ENCODE measurements around the gene TP53BP2. TPM values are rescaled to one million over a fixed set of nuclear protein-coding genes. Genes with fewer than 3 reads are reported as not detected.
A peak's percentile ranks its signal among the peaks of the same experiment; 100 is the strongest.
"Not testable (repeated sequence)": the region's sequence is repeated elsewhere in the genome, so short reads cannot be mapped to it uniquely, and the experiment has no call there.

Gene TP53BP2
- 35.3 TPM for total RNA-seq

GRCh38 chr1:223845810-223846682 lies at the start of gene TP53BP2:
TP53BP2 (minus strand) TSS chr1:223845947; CDS start chr1:223845680, 267 bp downstream.
- peak; percentile 80 to 92 (median 89) for DNase-seq (ENCODE audit: low read depth in 2 of 3, low spot score in 2 of 3)

- DNase-seq (ENCODE audit: low read depth in 2 of 3, low spot score in 2 of 3) = not testable (repeated sequence)
Observed at GRCh38 chr1:223890494-223890893, 44.7 kb upstream of the TP53BP2 start.

GRCh38 chr1:223889319-223889718 lies 43.6 kb upstream of the TP53BP2 start:
- not testable (repeated sequence) for DNase-seq (ENCODE audit: low read depth in 2 of 3, low spot score in 2 of 3)

DNA sequence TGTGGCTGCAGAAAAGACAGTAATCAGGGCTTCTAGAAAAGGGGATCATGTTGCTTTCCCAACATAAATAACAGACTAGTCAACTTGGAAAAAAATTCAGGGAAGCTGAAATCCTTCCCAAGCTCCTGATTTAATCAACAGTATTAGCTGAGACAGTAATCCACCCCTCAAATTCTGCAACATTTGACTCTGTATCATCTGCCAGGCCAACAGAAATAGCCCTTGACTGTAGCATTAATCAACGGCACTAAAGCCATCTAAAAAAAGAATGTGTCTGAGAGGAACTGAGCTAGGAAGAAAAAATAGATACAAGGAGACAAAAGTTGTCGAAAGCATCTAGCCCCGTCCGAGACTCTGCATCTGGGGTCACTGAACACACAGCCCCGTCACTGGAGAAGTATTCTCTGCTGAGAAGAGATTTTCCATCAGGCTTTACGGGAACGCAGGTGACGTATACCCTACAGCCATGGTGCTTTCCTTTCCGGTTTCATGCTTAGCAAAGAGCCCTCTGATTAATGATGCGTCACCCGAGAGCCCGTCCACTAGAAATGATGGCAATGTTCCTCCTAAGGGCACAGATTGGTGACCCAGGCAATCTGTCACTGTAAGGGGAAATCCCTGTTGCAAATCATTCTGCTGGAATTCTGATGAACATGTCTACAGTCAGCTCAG lies 42.1 kb upstream of the TP53BP2 start:
- DNase-seq (ENCODE audit: low read depth in 2 of 3, low spot score in 2 of 3) = no peak

DNA sequence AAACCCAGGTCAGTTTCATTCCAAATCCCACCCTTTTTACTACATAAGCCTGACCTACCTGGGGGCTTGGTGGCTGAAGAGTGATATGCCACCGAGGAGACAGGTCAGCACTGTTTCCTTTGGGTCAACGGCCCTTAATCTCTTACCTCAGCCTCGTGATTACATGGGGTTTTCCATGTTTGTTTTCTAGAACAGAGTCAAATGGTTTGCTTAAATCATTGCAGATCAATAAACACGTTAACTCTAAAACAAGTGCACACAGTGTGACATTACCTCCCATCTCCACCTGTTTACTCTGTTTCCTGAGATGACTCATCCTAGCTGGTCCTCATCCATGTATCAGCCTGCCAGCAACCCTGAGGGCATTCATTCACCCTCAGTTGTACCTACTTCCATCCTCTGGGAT lies 40.8 kb upstream of the TP53BP2 start:
- DNase-seq (ENCODE audit: low read depth in 2 of 3, low spot score in 2 of 3) = no peak

- DNase-seq (ENCODE audit: low read depth in 2 of 3, low spot score in 2 of 3) = no peak
Observed at GRCh38 chr1:223885614-223886013, 39.9 kb upstream of the TP53BP2 start.

- no peak for DNase-seq (ENCODE audit: low read depth in 2 of 3, low spot score in 2 of 3)
Observed at GRCh38 chr1:223878598-223879325, 33.0 kb upstream of the TP53BP2 start.

DNA sequence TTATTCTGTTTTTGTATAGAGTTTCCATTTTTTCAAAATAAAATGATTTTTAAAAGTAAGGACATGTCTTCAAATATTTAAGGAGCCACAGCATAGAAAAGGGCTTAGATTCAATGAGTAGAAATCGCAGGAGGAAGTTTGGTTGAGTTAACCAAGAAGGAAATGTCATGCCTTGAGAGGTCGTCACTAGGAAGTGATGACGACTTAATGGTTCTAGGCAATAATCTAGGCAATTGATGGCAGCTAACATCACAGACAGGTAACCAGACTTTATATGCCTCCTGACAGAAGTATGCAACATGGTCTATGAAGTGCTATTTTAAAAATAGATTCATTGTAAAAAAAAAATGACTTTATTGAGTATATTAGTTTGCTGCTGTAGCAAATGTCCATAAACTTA lies 32.1 kb upstream of the TP53BP2 start:
- no peak for DNase-seq (ENCODE audit: low read depth in 2 of 3, low spot score in 2 of 3)

- no peak for DNase-seq (ENCODE audit: low read depth in 2 of 3, low spot score in 2 of 3)
Observed at GRCh38 chr1:223876590-223876989, 30.8 kb upstream of the TP53BP2 start.

GRCh38 chr1:223873044-223873443 lies 27.3 kb upstream of the TP53BP2 start:
- no peak for DNase-seq (ENCODE audit: low read depth in 2 of 3, low spot score in 2 of 3)

DNA sequence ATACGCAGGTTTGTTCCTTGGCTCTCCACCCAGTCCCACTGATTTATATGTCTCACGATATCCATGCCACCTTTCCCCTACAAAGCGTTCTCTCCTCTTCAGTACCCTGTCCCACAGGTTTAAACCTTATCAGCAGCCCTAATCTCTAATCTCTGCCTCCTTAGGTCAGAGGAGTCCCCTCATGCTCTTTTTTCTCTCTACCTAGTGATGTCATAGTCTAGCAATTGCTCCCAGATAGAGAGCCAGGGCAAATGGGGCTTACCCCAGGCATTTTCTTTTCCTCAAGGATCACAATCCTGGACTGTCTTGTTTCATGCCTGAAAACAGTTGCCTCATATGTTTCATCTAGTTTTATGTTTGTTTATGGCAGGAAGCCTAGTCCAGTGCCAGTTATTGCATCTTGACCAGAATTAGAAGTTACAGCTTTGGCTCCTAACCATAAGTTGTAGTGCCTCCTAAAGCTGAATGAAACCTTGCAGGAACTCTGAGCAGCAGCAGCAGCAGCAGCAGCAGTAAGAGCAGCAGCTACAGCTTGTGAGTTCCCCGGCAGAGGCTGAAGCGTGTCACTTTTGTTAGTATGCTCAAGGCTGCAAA lies 26.7 kb upstream of the TP53BP2 start:
- DNase-seq (ENCODE audit: low read depth in 2 of 3, low spot score in 2 of 3) = no peak

- peak in 2 of 3 donors; percentile 46 to 56 for DNase-seq (ENCODE audit: low read depth in 2 of 3, low spot score in 2 of 3)
Observed at GRCh38 chr1:223870617-223871574, 25.1 kb upstream of the TP53BP2 start.

DNA sequence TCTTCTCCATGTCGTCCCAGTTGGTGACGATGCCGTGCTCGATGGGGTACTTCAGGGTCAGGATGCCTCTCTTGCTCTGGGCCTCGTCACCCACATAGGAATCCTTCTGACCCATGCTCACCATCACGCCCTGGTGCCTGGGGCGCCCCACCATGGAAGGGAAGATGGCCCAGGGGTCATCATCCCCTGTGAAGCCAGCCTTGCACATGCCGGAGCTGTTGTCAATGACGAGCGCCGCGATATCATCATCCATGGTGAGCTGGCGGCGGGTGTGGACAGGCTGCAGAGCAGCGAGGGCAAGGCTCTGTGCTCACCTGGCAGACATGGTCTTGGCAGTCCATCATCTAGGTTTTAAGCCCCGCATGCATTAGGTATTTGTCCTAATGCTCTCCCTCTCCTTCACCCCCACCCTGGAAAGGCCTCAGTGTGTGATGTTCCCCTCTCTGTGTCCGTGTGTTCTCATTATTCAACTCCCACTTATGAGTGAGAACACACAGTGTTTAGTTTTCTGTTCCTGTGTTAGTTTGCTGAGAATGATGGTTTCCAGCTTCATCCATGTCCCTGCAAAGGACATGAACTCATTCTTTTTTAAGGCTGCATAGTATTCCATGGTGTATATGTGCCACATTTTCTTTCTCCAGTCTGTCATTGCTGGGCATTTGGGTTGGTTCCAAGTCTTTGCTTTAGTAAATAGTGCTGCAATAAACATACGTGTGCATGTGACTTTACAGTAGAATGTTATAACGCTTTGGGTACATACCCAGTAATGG lies 19.0 kb upstream of the TP53BP2 start:
- DNase-seq (ENCODE audit: low read depth in 2 of 3, low spot score in 2 of 3) = not testable (repeated sequence)

GRCh38 chr1:223864084-223864483 lies 18.3 kb upstream of the TP53BP2 start:
- DNase-seq (ENCODE audit: low read depth in 2 of 3, low spot score in 2 of 3) = no peak

- DNase-seq (ENCODE audit: low read depth in 2 of 3, low spot score in 2 of 3) = no peak
Observed at GRCh38 chr1:223861904-223862303, 16.2 kb upstream of the TP53BP2 start.

DNA sequence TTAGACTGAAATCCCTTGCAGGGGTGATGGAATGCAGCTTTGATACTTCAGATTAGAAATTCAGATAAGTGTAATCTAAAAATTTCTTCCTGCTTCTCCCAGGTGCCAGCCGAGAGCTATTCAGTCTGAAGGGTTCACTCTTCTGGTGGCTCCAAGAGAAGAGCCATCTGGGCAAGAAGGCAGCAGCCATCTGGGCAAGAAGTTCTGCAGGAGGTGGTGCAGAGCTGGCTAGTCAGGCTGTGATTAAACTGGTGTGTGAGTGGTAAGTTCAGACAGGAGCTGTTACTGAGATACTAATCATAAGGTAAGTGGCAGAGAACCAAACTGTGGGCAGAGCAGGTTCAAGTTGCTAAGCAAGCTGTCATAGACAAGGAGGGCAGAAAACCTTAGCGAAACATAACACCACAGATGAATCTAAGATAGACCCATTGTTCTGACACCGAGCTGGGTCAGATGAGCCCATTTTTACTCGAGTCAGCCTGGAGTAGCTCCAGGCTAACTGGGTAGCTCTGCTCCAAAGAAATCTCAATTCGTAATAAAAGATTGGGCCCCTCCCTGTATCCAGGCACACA lies 14.4 kb upstream of the TP53BP2 start:
- no peak for DNase-seq (ENCODE audit: low read depth in 2 of 3, low spot score in 2 of 3)

- DNase-seq (ENCODE audit: low read depth in 2 of 3, low spot score in 2 of 3) = no peak
Observed at GRCh38 chr1:223859058-223859457, 13.3 kb upstream of the TP53BP2 start.

GRCh38 chr1:223856386-223856785 lies 10.6 kb upstream of the TP53BP2 start:
- no peak for DNase-seq (ENCODE audit: low read depth in 2 of 3, low spot score in 2 of 3)

DNA sequence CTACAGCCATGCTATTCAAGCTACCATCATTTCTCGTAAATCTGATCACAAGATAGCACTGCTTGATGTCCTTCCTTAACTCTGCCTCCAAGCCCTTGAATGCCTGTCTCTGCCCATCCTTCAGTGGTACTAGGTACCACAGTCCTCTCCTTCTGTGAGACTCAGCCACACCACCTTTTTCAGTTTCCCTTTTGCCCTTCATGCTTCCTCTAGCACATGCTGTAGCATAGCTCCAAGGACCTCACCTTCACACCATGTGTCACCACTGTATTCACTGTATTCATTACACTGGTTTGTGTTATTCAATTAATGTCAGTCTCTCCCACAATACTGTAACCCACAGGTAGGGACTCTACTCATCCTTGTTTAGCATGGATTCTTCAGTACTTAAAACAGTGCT lies 8.0 kb upstream of the TP53BP2 start:
- DNase-seq (ENCODE audit: low read depth in 2 of 3, low spot score in 2 of 3) = no peak
